H1 (cell line): ENCODE results near the gene GYS2. TPM values are rescaled to one million over a fixed set of nuclear protein-coding genes. Genes with fewer than 3 reads are reported as not detected.

ENCODE experiments used
- CTCF ChIA-PET: fragments of 300-600 bp; sonication (Branson Sonifier 250); formaldehyde crosslinking; loops from one replicate; lab custom pipeline; 2021; ENCODE audit not compliant: partially characterized antibody; lab: Charles Lee
- POLR2A ChIA-PET: fragments of 300-600 bp; sonication (Branson Sonifier 250); formaldehyde crosslinking; loops from one replicate; lab custom pipeline; 2021; ENCODE audit warnings: inconsistent platforms; ENCODE audit not compliant: partially characterized antibody; lab: Charles Lee
- DNase-seq, 2 experiments: peaks; one replicate each; pipeline versions ENCODE4 v3.0.0 to v3.0.0-alpha.2; 2010 to 2022; ENCODE audit warnings: low spot score in 2 of 2, low read depth in 1 of 2, mixed read lengths in 1 of 2
- FAIRE-seq: peaks from 2 replicates; lab custom pipeline; 2011; peaks lifted over from hg19 to GRCh38; lab: Jason Lieb, UNC
- H2AFZ ChIP-seq: 2 replicates; pipeline ENCODE4 v1.8.1; 2012; ENCODE audit warnings: low read length, inconsistent platforms
- H2AK5ac ChIP-seq: 2 replicates; pipeline ENCODE4 v1.6.1; 2013; ENCODE audit warnings: low read depth, low read length
- H2BK120ac ChIP-seq: replicated peaks from 2 replicates; pipeline ENCODE3; 2013; ENCODE audit warnings: low read depth, low read length, inconsistent platforms
- H2BK12ac ChIP-seq: 2 replicates; pipeline ENCODE4 v1.6.1; 2013; ENCODE audit warnings: low read depth, low read length
- H2BK15ac ChIP-seq: 2 replicates; pipeline ENCODE4 v1.6.1; 2013; ENCODE audit warnings: low read length
- H2BK20ac ChIP-seq: 2 replicates; pipeline ENCODE4 v1.6.1; 2013; ENCODE audit warnings: low read length
- H2BK5ac ChIP-seq: 2 replicates; pipeline ENCODE4 v1.6.1; 2013; ENCODE audit warnings: low read depth, low read length
- H3K14ac ChIP-seq: 2 replicates; pipeline ENCODE4 v1.6.1; 2013; ENCODE audit warnings: inconsistent platforms; ENCODE audit not compliant: insufficient read length
- H3K18ac ChIP-seq: 2 replicates; pipeline ENCODE4 v1.6.1; 2013; ENCODE audit warnings: low read length; ENCODE audit errors: extremely low read depth
- H3K23ac ChIP-seq: 2 replicates; pipeline ENCODE4 v1.6.1; 2013; ENCODE audit warnings: inconsistent platforms; ENCODE audit not compliant: insufficient read length
- H3K23me2 ChIP-seq: 2 replicates; pipeline ENCODE4 v1.6.1; 2013; ENCODE audit warnings: low read depth, low read length
- H3K27ac ChIP-seq: 2 replicates; pipeline ENCODE4 v1.6.1; 2011; ENCODE audit warnings: low read depth, low read length, inconsistent platforms
- H3K27me3 ChIP-seq, 4 experiments: replicated peaks in 1 of 4; 1 replicate in 1 of 4; 2 replicates in 3 of 4; pipeline versions ENCODE4 v1.6.1 to v1.8.1; 2011 to 2013; ENCODE audit warnings: low read length in 3 of 4, mild to moderate bottlenecking in 3 of 4, inconsistent platforms in 2 of 4, mixed read lengths in 2 of 4, moderate library complexity in 1 of 4; ENCODE audit not compliant: control insufficient read depth in 3 of 4, insufficient read depth in 3 of 4; ENCODE audit errors: extremely low read depth in 1 of 4
- H3K36me3 ChIP-seq, 4 experiments: 2 replicates each; pipeline versions ENCODE4 v1.6.1 to v1.8.1; 2011 to 2013; ENCODE audit warnings: mild to moderate bottlenecking in 4 of 4, low read length in 3 of 4, moderate library complexity in 2 of 4, control low read depth in 1 of 4, inconsistent platforms in 1 of 4; ENCODE audit not compliant: insufficient read depth in 4 of 4, control insufficient read depth in 2 of 4
- H3K4ac ChIP-seq: replicated peaks from 2 replicates; pipeline ENCODE3; 2013; ENCODE audit warnings: low read length, low read depth, mixed read lengths, inconsistent platforms; ENCODE audit not compliant: insufficient read length
- H3K4me1 ChIP-seq, 4 experiments: replicated peaks in 1 of 4; 1 replicate in 1 of 4; 2 replicates in 3 of 4; pipeline versions ENCODE4 v1.6.1 to v1.8.1; 2011 to 2013; ENCODE audit warnings: low read length in 3 of 4, inconsistent platforms in 2 of 4, mixed read lengths in 1 of 4; ENCODE audit not compliant: insufficient read depth in 4 of 4, control insufficient read depth in 3 of 4
- H3K4me2 ChIP-seq, 2 experiments: 2 replicates each; pipeline versions ENCODE4 v1.6.1 to v1.8.1; 2011 to 2013; ENCODE audit warnings: low read depth in 2 of 2, low read length in 2 of 2, control low read depth in 1 of 2, inconsistent platforms in 1 of 2, mild to moderate bottlenecking in 1 of 2; ENCODE audit not compliant: insufficient read depth in 1 of 2
- H3K4me3 ChIP-seq, 4 experiments: fragments of 200-600, 300-600 bp in 1 of 4; sonication (generic), shearing (Covaris generic), sonication (Bioruptor Twin) in 1 of 4; 2 replicates each; pipeline versions ENCODE4 v1.5.1 to v1.8.1; 2011 to 2016; ENCODE audit warnings: low read length in 4 of 4, low read depth in 3 of 4, control low read depth in 2 of 4, inconsistent platforms in 2 of 4, mild to moderate bottlenecking in 2 of 4, mixed read lengths in 1 of 4, moderate library complexity in 1 of 4; ENCODE audit not compliant: insufficient read depth in 2 of 4; ENCODE audit errors: extremely low read depth in 1 of 4
- H3K56ac ChIP-seq: replicated peaks from 2 replicates; pipeline ENCODE3; 2013; ENCODE audit warnings: low read depth, mild to moderate bottlenecking, mixed read lengths, low read length, inconsistent platforms; ENCODE audit not compliant: insufficient read length
- H3K79me1 ChIP-seq: 2 replicates; pipeline ENCODE4 v1.6.1; 2013; ENCODE audit warnings: low read depth, low read length, control low read depth
- H3K79me2 ChIP-seq, 2 experiments: 2 replicates each; pipeline versions ENCODE4 v1.6.1 to v1.8.1; 2012 to 2013; ENCODE audit warnings: low read length in 2 of 2, mild to moderate bottlenecking in 2 of 2, inconsistent platforms in 1 of 2; ENCODE audit not compliant: insufficient read depth in 2 of 2, control insufficient read depth in 1 of 2
- H3K9ac ChIP-seq, 4 experiments: replicated peaks in 1 of 4; 1 replicate in 1 of 4; 2 replicates in 3 of 4; pipeline versions ENCODE4 v1.6.1 to v1.8.1; 2011 to 2013; ENCODE audit warnings: low read depth in 3 of 4, low read length in 3 of 4, control low read depth in 2 of 4, mild to moderate bottlenecking in 2 of 4, moderate library complexity in 2 of 4, inconsistent platforms in 1 of 4; ENCODE audit errors: extremely low read depth in 1 of 4
- H3K9me3 ChIP-seq, 2 experiments: 2 replicates each; pipeline versions ENCODE4 v1.6.1 to v1.8.1; 2012 to 2013; ENCODE audit warnings: mild to moderate bottlenecking in 2 of 2, moderate library complexity in 2 of 2, control low read depth in 1 of 2, inconsistent platforms in 1 of 2, low read depth in 1 of 2, low read length in 1 of 2, mixed read lengths in 1 of 2; ENCODE audit not compliant: insufficient read depth in 2 of 2
- H4K20me1 ChIP-seq, 2 experiments: replicated peaks in 1 of 2; 2 replicates each; pipeline versions ENCODE3 to v1.8.1; 2011 to 2013; ENCODE audit warnings: inconsistent platforms in 2 of 2, low read length in 2 of 2, mild to moderate bottlenecking in 1 of 2; ENCODE audit not compliant: insufficient read depth in 2 of 2, control insufficient read depth in 1 of 2
- H4K5ac ChIP-seq: 2 replicates; pipeline ENCODE4 v1.6.1; 2013; ENCODE audit warnings: low read length, low read depth, mixed read lengths, inconsistent platforms; ENCODE audit not compliant: insufficient read length
- H4K8ac ChIP-seq: 2 replicates; pipeline ENCODE4 v1.8.0; 2013; ENCODE audit warnings: mild to moderate bottlenecking, moderate library complexity, low read length, inconsistent platforms; ENCODE audit not compliant: insufficient read depth; ENCODE audit errors: extremely low read depth
- H4K91ac ChIP-seq: replicated peaks from 2 replicates; pipeline ENCODE3; 2013; ENCODE audit warnings: low read length, mixed read lengths, inconsistent platforms; ENCODE audit not compliant: insufficient read length
- EZH2 ChIP-seq: fragments of 200-600 bp; sonication (generic); IDR thresholded peaks from 2 replicates; pipeline ENCODE4 v1.7.1; 2012; ENCODE audit warnings: low read depth, mild to moderate bottlenecking, moderate library complexity, low read length, inconsistent platforms; ENCODE audit not compliant: severe bottlenecking
- GTF2F1 ChIP-seq: IDR thresholded peaks from 2 replicates; pipeline ENCODE4 v1.6.1; 2012; ENCODE audit warnings: low read depth, low read length, improper control_type of control experiment, borderline replicate concordance
- KDM4A ChIP-seq: IDR thresholded peaks from one replicate; pipeline ENCODE4 v1.7.1; 2012; ENCODE audit warnings: low read depth, mild to moderate bottlenecking, moderate library complexity, low read length, inconsistent platforms; ENCODE audit not compliant: severe bottlenecking
- KDM5A ChIP-seq: fragments of 200-600 bp; IDR thresholded peaks from 2 replicates; pipeline ENCODE4 v1.7.1; 2012; ENCODE audit warnings: mild to moderate bottlenecking, low read length, inconsistent platforms, mixed read lengths
- TAF7 ChIP-seq: optimal IDR thresholded peaks from 2 replicates; pipeline ENCODE3; 2011; ENCODE audit warnings: low read depth, mild to moderate bottlenecking, inconsistent platforms, low read length, moderate library complexity, borderline replicate concordance
- WGBS, 2 experiments: shearing (Covaris generic) in 1 of 2; methylation state at CpG; one replicate each; pipeline versions ENCODE4 v1.1.6 to v1.1.7; 2013 to 2015; ENCODE audit warnings: low lambda C conversion rate in 2 of 2, mixed read lengths in 2 of 2, inconsistent platforms in 1 of 2, low coverage in 1 of 2, missing lambda C conversion rate in 1 of 2; ENCODE audit not compliant: insufficient replicate concordance in 2 of 2, insufficient coverage in 1 of 2, insufficient read length in 1 of 2; ENCODE audit errors: extremely low coverage in 1 of 2, missing lambda C conversion rate in 1 of 2; 5-methylcytosine and 5-hydroxymethylcytosine counted together
- polyA plus RNA-seq, 7 experiments: library from polyadenylated mRNA; depleted of rRNA in 3 of 7; stranded (reverse) in 5 of 7; unstranded in 2 of 7; fragments of >200 nt in 5 of 7; fragments of 200-250 nt in 2 of 7; gene quantifications; 1 replicate in 5 of 7; 2 replicates in 1 of 7; 4 replicates in 1 of 7; pipeline versions ENCODE4 v1.2.1 to v1.2.3, GENCODE V29; 2011 to 2013; ENCODE audit warnings: missing spikeins in 2 of 7, mixed read lengths in 2 of 7
- total RNA-seq: library from RNA; stranded (reverse); fragmentation: NEBNext Ultra II Directional; extraction: Animal tissue kit (Norgen Biotek cat#: 25700); gene quantifications from 2 replicates; pipeline ENCODE4 v1.2.1, GENCODE V29; 2021

GYS2 gene
- total and polyA plus RNA-seq, 2 of the 8 experiments (the other 6 are each of a cell fraction or from before 2014, with no cell fraction given), result not detected

DNA sequence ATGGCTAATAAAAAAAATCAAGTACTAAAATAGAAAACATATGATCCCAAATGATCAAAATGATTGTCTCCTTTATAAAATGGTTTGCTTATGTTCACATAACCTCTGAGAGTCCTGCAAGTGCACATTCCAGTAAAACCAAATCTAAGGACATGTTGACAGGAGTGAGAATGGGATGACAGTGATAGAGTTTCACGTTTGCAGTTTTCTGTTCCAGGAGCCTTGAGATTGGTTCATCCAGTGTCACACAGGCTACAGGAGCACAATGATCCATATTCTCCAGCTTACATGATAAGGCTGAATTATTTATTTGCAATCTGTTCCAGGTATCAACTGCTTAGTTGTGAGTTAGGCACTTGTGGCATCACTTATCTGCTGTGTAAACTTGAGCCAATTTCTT is 1.5 kb upstream of the GYS2 start:
- no peak overlapping the region for H3K4me2 ChIP-seq
- FAIRE-seq (no peak), DNase-seq (no peak)
- no peaks in the 10 kb centered on the region for H3K27me3 ChIP-seq
- no peak overlapping the region for H3K4ac ChIP-seq
- 89% methylated on average over 1 of the region's 1 CpG; no CpG with 5 or more reads in 1 of the 2 experiments for WGBS, 2 experiments
- H3K4me1 ChIP-seq, result no peaks in the 10 kb centered on the region
- H3K9me3 ChIP-seq, result no peaks in the 10 kb centered on the region
- H3K4me3 ChIP-seq, result no peak overlapping the region
- no peak overlapping the region for H3K23ac ChIP-seq
- H4K8ac ChIP-seq, result no peak overlapping the region
- CTCF ChIA-PET, result no interaction called here
- POLR2A ChIA-PET, result no interaction called here
- H2BK5ac ChIP-seq, result no peak overlapping the region
- no peak overlapping the region for H2BK15ac ChIP-seq
- H4K20me1 ChIP-seq, result no peaks in the 10 kb centered on the region
- H3K79me2 ChIP-seq, result no peaks in the 10 kb centered on the region
- no peak overlapping the region for H3K18ac ChIP-seq
- H3K23me2 ChIP-seq, result no peaks in the 10 kb centered on the region
- H2BK20ac ChIP-seq, result no peak overlapping the region
- no peak overlapping the region for H2AFZ ChIP-seq
- H4K91ac ChIP-seq, result no peak overlapping the region
- H4K5ac ChIP-seq, result no peak overlapping the region
- H3K14ac ChIP-seq, result no peak overlapping the region
- no peak overlapping the region for H3K27ac ChIP-seq
- H3K56ac ChIP-seq, result no peak overlapping the region
- H3K9ac ChIP-seq, result no peak overlapping the region
- no peak overlapping the region for H2BK12ac ChIP-seq
- H3K79me1 ChIP-seq, result no peaks in the 10 kb centered on the region
- no peak overlapping the region for H2AK5ac ChIP-seq
- H2BK120ac ChIP-seq, result no peak overlapping the region
- no peaks in the 10 kb centered on the region for H3K36me3 ChIP-seq
- TF ChIP-seq KDM5A (no peak), TAF7 (no peak), EZH2 (no peak), GTF2F1 (no peak), KDM4A (no peak)
